Measurements from ENCODE around the gene MID2.
"Not testable (repeated sequence)": the region's sequence is repeated elsewhere in the genome, so short reads cannot be mapped to it uniquely, and the experiment has no call there.

MID2 gene

DNA sequence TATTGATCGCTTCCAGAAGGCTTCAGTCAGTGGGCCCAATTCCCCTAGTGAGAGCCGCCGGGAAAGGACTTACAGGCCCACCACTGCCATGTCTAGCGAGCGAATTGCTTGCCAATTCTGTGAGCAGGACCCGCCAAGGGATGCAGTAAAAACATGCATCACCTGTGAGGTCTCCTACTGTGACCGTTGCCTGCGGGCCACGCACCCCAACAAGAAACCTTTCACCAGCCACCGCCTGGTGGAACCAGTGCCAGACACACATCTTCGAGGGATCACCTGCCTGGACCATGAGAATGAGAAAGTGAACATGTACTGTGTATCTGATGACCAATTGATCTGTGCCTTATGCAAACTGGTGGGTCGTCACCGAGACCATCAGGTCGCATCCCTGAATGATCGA lies 15.3 kb downstream of the MID2 start:
- no peak for DNase-seq (ENCODE audit: low read depth in 3 of 3)

DNA sequence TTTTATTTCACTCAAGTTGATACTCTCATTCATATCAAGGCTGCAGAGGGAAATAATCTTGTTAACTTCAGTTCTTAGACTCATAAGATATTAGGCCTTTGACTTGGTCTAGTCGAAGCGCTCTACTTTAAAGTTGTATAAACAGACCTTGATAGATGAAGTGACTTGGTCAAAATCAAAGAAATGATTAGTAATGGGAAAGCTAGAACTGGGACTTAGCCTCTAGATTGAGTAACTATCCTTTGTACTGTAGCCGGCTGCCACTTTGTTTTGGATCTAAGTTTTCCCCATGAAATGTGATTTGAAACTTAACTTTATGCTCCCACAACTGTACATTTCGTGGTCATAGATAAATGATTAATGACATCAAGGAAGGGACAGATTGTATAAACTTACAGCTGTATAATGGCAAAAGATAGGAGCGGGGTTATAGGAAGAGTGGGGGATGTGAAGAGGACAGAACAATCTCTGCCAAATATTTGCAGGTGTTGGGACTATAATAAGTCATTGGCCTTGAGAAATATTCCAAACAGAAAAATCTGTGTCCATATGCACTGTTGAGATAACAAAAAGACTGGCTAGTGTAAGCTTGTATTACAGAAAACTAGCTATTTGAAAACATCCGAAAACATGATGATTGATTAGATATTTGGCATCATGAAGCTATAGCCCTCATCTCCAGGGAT lies 17.2 kb downstream of the MID2 start:
- no peak for DNase-seq (ENCODE audit: low read depth in 3 of 3)

DNA sequence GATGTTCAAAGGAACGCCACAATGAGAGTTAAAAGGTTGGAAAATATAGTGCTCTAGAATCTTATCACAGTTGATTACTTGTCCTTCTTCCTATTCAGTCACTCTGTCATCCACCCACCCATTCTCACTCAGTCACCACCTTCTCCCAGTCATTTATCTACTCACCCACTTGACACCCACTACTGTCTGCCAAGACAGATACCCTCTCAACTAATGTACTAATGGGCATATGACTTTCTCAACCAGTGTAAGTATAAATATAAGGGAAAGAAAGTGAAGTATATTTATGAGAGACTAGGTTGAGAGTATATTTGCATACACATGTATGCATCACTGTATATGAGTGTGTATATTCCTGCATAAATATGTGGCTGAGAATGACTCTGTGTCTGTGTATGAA lies 20.0 kb downstream of the MID2 start:
- DNase-seq (ENCODE audit: low read depth in 3 of 3), result peak in 1 of 3 donors; percentile 20

DNA sequence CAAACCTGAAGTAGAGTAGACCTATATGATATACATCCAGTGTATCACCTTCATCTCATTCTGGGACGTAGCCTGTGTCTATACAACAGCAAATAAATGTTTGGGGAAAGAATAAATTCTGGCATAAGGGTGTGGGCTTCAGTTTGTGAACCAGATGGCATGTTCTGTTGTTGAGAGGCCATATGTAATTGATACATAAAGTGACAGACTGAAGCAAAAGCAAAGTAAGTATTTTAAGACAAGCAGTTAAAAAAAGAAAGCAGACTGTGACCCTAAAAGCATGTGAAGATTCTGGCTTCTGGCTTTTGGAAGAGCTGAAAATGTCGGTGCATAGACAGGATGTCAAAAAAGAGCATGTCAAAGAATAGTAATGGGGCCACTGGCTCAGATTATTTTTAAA lies 22.9 kb downstream of the MID2 start:
- no peak for DNase-seq (ENCODE audit: low read depth in 3 of 3)

DNA sequence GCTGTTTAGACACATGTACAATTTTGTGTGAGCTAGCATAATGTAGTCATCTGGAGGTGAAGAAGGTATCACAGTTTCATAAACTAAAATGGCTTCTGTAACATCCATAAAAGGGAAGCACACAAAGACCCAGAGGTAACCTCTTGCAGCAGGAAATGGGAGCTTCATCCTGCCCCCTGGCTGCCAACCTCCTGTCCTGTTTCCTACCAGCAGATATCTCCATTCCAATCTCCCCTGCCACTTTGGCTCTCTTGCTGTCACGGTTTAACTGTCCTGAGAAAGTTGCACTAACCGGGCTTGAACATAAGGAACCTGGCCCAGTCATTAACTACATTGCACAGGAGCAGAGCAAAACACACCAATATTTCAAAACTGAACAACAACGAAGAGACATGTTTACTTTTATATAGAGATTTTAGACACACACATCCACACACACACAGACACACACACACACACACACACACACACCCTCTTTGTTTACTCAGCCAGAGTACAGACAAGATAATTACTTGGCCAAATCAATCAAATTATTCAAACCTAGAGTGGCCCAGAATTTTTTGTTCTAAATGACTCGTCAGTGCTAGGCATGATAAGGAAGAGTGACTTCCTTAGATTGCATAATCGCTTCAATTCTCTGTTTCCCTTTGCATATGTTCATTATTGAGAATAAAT lies 24.2 kb downstream of the MID2 start:
- DNase-seq (ENCODE audit: low read depth in 3 of 3), result no peak

DNA sequence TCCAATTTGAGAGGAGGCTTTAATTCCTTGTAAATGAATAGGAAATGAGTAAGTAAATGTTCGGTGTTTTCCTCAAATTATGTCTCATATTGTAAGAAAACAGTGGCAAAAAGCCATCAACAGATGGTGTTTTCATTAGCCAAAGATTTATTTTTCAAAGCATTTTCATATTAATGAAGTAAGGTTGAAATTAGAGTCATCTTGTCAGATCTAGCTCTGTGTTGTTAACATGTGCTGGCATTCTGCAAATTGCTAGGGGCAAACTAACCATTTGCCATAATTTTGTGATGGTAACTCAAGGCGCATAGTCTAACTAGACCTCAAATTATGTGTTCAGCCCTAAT lies 24.7 kb downstream of the MID2 start:
- no peak for DNase-seq (ENCODE audit: low read depth in 3 of 3)

DNA sequence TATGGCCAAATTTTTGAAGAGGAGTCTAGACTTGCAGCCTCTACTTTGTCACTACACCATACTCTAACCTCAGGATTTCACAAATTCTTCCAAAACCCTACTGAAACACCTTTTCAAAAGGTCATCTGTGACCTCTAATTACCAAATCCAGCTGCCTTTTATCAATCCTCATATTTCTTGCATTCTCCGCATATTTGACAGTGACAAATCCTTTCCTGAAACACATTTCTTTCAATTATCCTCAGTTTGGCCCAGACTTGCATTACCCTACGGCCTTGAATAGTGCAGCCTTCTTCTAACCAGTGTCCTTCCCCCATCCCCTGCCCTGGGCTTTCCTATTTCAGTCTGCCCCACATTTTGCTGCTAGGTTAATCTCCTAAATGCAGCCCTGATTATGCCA lies 25.5 kb downstream of the MID2 start:
- DNase-seq (ENCODE audit: low read depth in 3 of 3), result no peak

DNA sequence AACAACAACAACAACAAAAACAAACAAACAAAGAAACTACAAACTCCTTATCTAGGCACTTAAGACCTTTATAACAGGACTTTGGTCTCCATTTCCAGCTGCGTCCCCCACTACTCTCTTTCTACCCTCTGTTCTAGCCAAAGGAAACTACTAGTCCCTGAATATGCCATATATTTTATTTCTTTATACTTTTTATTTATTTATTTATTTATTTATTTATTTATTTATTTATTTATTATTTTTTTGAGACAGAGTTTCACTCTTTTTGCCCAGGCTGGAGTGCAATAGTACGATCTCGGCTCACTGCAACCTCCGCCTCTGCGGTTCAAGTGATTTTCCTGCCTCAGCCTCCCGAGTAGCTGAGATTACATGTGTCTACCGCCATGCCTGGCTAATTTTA lies 26.0 kb downstream of the MID2 start:
- DNase-seq (ENCODE audit: low read depth in 3 of 3), result not testable (repeated sequence)

DNA sequence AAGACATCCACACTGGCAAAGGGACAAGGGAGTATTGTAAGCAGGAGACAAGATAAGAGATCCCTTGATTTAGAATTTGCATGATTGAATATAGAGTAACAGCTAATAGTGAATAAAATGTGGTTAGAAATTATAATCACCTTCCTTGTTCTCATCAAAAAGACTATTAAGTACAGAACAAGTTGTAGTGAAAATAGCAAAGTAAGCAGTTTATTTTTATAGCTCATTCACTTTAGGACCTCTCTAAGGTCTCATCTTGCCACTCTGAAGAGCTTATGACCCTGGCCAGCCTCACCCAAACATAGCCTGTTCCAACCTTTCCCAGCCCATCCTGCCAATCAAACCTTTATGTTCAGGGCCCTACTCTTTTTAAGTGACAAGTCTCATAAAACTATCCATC lies 30.6 kb downstream of the MID2 start:
- no peak for DNase-seq (ENCODE audit: low read depth in 3 of 3)

DNA sequence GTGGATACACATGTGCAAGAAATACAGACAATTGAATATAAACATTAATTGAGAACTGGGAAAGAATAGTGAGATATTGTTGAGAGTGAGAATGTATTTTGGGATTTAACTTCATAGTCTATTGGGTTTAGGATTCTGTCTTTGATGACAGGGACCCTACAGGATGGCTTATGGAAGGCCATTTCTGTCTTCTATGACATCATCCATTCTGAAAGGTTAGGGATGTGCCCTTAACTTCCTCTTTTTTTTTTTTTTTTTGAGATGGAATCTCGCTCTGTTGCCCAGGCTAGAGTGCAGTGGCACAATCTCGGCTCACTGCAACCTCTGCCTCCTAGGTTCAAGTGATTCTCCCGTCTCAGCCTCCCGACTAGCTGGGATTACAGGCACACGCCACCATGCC lies 31.4 kb downstream of the MID2 start:
- not testable (repeated sequence) for DNase-seq (ENCODE audit: low read depth in 3 of 3)

DNA sequence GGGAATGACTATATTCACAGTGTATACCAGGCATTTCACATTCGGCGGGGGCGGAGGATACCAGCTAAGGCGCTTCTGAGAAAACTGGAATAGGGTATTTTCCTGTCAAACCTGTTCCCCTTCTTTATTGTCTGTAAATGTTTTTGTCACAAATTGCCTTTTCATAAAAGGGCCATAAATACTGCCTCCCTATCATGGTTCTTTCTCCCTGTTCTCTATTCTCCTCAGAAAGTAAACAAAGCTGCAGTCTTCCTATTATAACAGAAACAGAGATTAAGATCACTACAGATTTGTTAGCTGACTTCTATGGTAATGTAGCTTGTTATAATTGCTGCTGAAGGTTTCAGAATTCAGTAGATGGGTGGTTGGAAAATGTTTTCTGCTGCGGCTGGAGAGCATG lies 32.2 kb downstream of the MID2 start:
- no peak for DNase-seq (ENCODE audit: low read depth in 3 of 3)

DNA sequence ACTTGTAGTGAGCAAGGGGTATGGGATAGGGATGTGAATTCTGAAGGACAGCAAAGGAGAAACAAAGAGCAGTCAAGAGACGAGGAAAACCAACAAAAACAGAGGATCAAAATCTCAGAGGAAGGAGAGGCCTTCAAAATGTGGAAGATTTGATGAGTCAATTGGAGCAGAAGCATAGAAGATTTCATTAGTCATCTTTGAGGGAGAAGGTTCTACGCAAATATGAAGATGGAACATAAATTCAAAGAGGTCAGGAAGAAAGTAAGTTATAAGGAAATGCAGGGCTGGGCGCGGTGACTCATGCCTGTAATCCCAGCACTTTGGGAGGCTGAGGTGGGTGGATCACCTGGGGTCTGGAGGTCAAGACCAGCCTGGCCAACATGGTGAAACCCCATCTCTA lies 35.4 kb downstream of the MID2 start:
- DNase-seq (ENCODE audit: low read depth in 3 of 3), result no peak

DNA sequence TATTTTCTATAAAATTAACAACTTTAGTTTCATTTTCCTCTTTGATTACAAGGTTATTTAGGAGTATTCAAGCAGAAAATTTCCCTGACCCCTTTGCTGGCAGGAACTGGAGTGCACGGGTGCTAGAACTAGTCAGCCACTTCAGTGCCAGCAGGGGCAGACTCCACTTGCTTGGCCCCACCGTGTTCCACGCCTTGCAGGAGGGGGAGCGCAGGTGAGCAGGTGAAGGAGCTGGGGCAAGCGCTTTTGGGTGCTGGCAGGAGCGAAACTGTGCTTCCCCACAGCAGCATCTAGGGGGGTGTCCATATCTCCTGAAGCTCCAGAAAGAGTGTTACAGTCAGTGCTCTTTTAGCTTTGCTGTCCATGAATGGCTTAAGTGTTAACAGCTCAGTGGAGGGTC lies 45.5 kb downstream of the MID2 start:
- DNase-seq (ENCODE audit: low read depth in 3 of 3), result no peak

DNA sequence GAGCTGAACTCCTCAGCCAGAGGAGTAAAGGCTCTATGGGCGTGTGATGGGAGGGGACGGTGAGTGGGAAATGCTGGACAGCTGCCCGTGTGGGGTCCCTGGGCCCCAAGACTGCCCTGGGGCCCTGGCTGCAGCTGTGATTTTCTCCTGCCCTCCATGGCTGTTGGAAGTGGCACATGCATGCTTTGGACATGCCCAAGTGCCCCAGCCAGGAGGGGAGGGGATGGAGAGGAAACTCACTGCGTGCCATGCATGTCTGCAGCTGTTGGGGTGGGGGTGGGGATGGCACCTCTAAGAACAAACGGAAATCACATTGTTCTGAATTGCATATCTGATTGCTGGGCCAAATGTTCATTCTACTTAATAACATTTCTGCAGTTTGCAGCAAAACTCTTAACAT lies 52.4 kb downstream of the MID2 start:
- no peak for DNase-seq (ENCODE audit: low read depth in 3 of 3)

DNA sequence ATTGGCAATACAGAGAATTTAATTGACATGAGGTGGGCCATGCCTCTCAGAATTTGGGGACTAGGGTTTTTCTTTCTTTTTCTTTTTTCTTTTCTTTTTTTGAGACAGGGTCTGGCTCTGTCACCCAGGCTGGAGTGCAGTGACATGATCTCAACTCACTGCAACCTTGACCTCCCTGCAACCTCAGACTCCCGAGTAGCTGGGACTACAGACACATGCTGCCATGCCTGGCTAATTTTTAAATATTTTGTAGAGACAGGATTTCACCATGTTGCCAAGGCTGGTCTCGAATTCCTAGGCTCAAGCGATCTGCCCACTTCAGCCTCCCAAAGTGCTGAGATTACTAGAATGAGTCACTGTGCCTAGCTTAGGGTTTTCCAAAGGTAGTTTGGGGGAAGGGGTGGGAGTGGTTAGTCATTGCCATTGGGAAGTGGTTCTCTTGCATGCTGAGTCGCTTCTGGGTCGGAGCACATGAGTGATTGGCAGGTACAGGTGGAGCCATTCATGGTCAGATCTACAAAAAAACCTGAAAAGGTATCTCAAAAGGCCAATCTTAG lies 54.5 kb downstream of the MID2 start:
- no peak for DNase-seq (ENCODE audit: low read depth in 3 of 3)

DNA sequence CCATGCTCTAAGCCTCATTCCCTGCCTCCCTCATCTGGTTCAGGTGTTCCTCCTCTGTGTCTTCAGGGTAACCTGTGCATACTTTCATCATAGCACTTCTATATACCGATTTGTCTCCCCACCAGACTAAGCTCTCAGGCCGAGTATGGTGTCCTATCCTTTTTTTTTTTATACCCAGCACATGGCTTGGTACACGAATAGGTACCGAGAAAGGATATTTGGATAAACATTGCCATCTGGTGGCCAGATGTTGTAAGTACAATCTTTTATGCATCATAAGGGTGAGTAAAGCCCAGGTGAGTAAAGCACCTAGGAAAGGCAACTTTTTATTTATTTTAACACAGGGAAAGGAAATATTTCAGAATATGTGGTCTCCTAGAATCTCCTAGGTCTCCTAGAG lies 68.4 kb downstream of the MID2 start:
- DNase-seq (ENCODE audit: low read depth in 3 of 3), result peak in 2 of 3 donors; percentile 8 to 20

DNA sequence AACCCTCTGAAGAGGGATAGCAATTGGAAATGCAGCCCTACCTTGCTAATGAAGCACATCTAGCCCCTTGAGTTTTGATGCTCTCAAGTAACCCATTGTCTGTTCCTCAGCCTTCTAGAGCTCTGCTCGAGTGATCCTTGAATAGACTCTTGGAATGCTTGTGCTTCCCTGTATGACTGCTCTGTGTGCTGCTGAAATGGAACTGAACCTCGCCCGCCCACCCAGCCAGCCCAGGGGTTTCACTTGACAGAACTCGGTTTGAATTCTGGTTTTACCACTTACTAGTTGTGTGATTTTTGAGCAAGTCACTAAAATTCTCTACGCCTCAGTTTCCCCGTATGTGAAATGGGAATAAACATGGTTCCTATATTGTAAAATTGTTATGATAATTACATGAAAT lies 77.1 kb downstream of the MID2 start:
- DNase-seq (ENCODE audit: low read depth in 3 of 3), result no peak

DNA sequence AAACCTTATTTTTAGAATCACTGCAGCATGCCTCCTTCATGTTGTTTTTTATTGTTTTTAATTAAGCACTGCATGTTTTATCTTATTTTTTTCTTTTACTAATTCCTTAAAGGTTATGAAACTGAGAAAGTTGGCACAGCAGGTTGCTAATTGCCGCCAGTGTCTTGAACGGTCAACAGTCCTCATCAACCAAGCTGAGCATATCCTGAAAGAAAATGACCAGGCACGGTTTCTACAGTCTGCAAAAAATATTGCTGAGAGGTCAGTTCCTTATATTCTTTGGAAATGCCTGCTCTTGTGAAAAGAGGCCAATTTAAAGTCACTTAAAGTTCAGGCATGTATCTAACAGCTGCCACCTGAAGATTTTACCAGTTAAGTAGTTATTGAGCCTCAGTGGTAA lies 79.7 kb downstream of the MID2 start:
- DNase-seq (ENCODE audit: low read depth in 3 of 3), result no peak

DNA sequence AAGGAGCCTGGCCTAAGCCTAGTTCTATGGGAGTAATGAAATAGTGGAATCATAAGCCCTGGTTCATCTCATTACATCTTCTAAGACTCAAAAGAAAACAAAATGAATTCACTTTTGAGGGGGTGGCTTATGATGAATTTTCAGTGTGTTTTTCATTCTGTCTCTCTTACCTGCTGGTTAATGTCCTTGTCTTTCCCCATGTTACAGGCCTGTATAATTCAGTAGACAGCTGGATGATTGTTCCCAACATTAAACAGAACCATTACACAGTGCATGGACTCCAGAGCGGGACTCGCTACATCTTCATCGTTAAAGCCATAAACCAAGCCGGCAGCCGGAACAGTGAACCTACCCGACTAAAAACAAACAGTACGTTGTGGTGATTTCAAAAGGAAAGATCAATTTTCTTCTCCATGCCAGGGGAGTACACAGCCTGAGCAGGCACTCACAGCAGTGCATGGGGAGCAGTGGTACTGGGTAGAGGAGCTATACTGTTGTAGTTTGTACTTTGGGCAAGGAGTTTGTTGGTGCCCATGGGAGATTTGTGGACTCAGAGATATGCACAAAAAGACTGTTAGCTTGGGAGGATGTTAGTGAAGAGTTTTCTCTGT lies 98.6 kb downstream of the MID2 start:
- no peak for DNase-seq (ENCODE audit: low read depth in 3 of 3)

DNA sequence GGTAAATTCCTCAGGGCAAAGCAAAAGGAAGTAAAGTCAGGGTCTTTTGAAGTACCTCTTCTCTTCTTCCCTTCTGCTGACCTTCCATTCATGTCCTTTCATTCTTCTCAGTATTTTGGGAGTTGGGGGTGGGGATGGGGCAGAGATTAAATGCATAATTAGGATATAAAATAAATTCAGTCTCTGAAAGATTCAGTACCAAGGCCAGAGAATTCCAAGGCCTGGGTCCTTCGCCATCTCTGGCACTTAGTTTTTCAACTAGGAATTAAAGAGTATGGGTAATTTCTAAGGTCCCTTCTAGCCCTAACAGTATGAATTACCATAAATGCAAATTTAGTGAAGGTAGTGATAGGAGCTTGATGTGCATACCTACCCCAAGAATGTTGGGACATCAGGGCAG lies 108.6 kb downstream of the MID2 start:
- DNase-seq (ENCODE audit: low read depth in 3 of 3), result no peak

DNA sequence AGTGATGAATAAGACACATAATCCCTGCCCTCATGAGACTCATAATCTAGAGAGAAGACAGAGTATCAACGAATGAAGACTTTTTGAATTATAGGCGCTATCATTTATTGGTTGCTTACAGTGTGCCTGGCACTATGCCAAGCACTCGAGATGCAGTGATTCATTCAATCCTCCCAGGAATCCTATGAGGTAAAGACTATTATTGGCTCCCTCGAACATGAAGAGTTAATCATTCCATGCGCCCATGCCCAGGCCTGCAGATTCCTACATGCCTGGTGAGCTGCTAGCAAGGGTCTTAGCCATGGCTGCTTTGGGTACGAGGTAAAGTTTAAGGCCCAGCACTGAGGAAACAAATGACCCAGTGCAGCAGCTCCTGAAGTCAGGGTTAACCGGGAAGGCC lies 109.5 kb downstream of the MID2 start:
- no peak for DNase-seq (ENCODE audit: low read depth in 3 of 3)

DNA sequence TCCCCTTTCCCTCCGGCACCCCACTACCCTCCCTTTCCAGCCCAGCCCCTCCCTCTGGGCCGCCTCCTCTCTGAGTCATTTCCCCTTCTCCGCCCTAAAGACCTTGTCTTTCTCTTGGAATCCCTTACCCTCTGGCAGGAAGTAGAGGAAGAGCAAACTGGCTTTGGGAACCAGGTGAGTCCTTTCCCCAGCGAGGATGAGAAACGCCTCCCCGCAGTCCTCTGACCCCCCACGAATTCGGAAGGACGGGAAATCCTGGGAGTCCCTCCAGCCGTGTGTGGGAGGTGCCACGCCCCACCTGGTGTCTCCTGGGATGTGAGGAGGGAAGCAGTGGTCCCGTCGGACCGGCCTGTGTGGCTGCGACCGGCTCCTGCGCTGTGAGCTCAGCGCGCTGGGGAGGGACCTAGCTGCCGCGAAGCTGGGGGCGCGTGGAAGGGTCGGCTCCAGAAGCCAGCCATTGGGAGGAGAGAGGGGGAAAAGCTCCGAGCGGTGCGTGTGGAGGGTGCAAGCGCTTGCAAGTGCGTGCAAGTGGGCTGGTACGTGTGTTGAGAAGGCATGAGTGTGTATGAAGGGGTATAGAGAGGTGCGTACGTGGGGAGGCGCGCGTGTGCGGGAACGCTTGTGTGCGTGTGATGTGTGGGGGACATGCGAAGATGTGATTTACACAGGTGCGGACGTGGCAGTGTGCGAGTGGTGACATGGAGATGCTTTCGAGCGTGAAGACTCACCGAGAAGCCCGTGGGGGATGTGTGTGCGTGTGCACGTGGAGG lies 110.2 kb downstream of the MID2 start:
- DNase-seq (ENCODE audit: low read depth in 3 of 3), result no peak

DNA sequence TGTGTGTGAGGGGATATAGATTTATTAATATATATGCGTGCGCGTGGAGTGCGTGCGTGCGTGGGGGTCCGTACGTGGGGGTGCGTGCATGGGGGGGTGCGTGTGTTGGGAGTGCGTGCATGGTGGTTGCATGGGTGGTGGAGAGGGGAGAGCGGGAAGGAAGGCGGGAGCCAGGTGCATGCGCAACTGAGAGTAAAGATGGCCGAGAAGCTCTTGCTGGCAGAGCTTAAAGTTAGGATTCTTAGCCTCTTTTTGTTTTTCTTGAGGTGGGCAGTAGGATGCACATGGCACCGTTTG lies 110.7 kb downstream of the MID2 start:
- no peak for DNase-seq (ENCODE audit: low read depth in 3 of 3)

Data from stimulated activated CD4-positive, alpha-beta T cell treated with anti-CD3 and anti-CD28 coated beads, TNF-alpha, amount 100 ng/mL, for 48 hours (primary cell).